NCI-H526 (cell line): Measurements from ENCODE around the gene CUL7.
"Not testable (repeated sequence)": the region's sequence is repeated elsewhere in the genome, so short reads cannot be mapped to it uniquely, and the experiment has no call there.

Experiments used
- DNase-seq, 2 experiments: peaks; one replicate each; lab custom pipeline; 2025; lab: John Stamatoyannopoulos, UW

The CUL7 gene

DNA sequence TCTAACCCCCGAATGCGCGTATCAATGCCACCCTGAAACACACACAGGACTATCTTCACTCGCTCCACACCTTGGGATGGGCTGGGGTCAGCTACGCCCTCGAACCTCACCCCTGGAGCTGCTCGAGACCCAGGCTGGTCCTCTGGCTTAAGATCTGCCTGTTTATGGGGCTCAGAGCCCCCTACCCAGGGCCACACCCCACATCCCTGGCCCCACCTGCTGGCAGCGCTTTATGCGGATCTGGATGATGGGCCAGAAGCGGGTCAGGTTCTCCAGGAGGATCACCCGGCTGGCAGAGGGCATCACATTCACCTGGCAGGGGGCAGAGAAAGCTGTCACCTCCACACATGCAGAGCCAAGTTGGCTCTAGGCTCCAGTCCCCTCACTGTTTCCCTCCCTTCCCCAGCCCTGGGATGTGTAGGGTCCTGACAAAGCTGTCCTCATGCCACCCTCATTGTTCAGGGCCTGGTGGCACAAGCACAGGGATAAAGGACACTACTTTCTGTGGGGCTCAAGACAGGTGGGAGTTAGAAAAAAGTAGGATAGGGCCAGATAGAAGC is 8.2 kb downstream of the CUL7 start:
- DNase-seq, result no peak

GRCh38 chr6:43043310-43043709 is 10.3 kb downstream of the CUL7 start:
- no peak for DNase-seq

GRCh38 chr6:43041475-43041874 is 12.2 kb downstream of the CUL7 start:
- not testable (repeated sequence) for DNase-seq

DNA sequence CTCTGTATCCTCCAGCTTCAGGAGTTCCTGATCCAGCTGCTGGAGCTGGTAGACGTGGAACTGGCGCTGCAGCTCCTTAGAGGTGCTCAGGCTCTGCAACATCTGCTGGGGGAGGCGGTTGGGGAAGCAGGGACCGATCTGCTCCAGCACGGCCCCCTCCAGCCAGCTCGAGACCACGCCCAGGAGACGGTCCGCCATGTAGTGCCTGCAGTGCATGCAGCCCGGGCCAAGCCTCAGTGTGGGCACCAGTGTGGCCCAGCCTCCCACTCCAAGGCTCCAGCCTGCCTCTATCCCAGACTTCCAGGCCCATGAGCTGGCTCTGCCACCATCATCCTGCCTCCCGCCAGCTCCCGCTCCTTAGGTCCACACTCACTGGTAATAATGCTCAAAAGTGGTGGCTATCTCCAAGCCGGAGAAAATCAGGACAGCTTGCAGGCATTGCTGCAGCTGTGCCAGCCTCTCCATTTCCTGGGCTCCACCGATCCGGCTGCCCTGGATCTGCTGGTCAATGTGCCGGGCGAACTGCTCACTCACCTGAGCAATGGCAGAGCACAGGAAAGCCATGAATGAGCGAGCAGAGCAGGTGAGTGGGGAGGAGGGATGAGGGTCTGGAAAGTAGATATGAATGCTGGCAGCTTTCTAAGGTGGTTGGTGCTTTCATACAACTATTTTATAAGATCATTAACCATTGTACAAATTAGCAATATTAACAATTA is 13.0 kb downstream of the CUL7 start:
- DNase-seq, result no peak

- DNase-seq, result no peak
Observed at GRCh38 chr6:43038727-43039126, 14.9 kb downstream of the CUL7 start.

GRCh38 chr6:43037706-43038105 is 15.9 kb downstream of the CUL7 start:
- DNase-seq, result no peak

- DNase-seq, result no peak
Observed at GRCh38 chr6:43037197-43037596, 16.5 kb downstream of the CUL7 start.

DNA sequence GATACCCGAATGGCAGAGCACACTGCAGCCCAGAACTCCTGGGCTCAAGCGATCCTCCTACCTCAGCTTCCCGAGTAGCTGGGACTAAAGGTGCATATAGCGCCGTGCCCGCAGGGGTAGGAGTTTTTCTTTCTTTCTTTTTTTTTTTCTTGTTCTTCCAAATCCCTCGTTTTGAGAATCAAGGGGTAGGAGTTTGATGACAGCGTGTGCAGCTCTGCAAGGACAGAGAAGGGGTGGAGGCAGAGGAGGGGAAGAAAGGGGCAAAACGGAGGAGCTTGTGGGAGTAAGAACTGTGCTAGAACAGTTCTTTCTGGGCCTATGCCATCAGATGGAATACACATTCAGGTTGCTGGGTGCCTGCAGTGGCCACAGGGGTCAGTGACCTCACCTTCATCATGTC is 16.9 kb downstream of the CUL7 start:
- no peak for DNase-seq

DNA sequence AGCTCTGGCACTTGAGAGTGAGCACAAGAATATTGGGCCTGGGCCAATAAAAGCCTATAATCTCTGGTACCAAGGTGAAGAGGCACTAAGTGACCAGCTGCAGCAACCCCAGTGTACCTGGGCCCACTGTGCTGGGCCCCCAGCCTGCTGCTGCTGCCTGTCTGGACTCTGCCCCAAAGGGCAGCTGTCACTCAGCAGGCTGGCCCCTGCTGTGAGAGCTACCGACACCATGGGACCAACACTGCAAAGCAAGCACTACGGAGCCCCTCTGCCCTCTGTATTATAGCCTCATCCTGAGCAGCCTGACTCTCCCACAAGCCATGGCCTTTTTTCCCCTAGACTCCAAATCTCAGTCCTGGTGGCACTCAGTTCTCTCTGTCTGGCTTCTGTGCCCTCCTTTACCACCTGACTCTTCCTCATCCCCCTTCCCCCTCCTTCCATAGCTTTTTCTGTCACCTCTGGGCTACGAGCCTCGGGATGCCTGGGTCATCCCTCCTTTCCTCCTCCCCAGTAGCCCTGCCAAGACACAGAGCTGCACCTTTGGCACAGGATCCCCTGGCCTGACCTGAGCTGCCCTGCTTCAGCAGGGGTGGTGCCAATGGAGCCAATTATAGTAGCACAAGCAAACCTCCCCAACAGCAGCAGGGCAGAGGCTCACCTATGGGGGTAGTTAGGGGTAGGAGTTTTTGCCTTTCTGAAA is 18.0 kb downstream of the CUL7 start:
- no peak for DNase-seq

DNA sequence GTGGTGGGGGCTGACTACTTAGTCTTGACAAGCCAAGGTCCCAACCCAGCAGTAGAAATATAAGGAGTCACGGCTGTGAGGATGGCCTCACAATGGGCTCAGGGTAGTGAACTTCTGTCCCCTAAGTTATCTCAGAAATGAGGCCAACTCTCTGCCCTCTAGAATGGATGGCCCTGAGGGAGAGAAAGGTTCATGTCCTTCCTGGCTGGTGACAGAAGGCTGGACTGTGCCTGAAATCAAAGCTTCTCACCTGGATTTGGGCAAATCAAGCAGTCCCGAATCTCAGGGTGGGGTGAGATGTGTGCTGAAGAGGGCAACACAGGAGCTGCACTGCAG is 19.5 kb downstream of the CUL7 start:
- DNase-seq, result no peak

DNA sequence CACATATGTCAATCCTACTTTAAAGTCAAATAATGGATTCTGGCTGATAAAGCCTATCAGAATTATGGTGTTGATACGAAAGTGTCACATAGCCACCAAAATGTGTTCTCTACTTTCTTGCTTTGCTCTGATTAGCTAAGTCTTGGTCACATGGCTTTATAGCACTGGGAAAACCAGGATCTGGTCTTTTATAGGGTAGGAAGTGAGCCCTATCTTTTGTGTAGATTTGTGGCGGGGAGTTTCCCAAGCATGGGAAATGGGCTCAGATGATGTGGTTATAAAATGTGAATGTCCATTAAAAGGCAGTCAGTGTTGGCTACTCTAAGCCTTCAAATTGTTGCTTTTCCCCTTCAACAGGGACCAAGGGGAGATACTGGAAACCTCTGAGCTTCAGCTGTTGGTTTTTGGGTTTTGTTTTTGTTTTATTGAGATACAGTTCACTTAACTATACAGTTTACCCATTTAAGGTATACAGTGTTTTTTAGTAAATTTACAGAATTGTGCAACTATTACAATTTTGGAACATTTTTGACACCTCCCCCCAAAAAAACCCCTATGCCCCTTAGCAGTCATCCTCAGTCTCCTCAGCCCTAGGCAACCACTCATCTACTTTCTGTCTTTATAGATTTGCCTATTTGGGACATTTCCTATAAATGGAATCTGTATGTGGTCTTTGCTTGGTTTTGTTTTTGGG is 20.0 kb downstream of the CUL7 start:
- DNase-seq, result no peak

- DNase-seq, result no peak
Observed at GRCh38 chr6:43032326-43032725, 21.3 kb downstream of the CUL7 start.

DNA sequence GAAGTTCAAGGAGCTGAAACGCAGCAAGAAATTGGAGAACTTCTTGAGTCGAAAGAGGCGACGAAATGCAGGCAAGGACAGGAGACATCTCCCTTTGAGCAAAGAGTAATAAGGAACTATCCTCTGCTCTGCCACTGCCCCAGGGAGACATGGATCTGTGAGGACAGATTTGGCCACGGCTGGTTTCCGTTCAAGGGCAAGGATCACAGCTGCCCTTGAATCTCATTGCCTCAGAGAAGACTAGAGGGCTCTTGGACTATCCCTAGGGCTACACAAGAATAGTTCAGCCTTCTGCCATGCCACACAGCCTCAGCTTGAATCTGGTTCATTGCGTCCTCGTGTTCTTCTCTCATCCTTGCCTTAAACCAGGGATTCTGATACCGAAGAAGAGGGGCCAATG is 24.5 kb downstream of the CUL7 start:
- no peak for DNase-seq

GRCh38 chr6:43026365-43026764 is 27.3 kb downstream of the CUL7 start:
- no peak for DNase-seq

DNA sequence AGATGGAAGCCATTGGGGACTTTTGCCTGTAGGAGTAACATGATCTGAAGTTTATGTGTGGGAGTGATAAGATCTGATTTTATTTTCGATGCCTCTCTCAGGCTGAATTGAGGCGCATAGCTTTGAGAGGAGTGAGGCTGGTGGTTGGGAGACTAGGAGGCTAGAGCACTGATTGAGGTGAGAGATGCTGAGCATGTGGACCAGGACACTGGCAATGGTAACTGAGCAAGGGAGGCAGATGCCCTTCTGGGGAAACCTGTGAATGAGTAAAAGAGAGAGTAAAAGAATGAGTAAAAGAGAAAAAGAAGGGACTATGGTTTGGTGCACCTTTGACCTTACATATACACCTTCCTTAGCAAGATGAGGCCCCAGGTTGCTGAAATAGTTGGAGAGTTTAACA is 29.2 kb downstream of the CUL7 start:
- DNase-seq, result no peak

GRCh38 chr6:43021270-43022047 is 32.2 kb downstream of the CUL7 start, which contains the start of gene RRP36:
TSS of gene RRP36 (plus strand) at chr6:43021623. CDS start at chr6:43021655, 32 bp downstream.
- peak in 1 of 2 experiments; percentile 80 for DNase-seq

GRCh38 chr6:43020847-43021246 is 32.8 kb downstream of the CUL7 start:
- no peak for DNase-seq

GRCh38 chr6:43020052-43020705 is 33.5 kb downstream of the CUL7 start:
- DNase-seq, result no peak

DNA sequence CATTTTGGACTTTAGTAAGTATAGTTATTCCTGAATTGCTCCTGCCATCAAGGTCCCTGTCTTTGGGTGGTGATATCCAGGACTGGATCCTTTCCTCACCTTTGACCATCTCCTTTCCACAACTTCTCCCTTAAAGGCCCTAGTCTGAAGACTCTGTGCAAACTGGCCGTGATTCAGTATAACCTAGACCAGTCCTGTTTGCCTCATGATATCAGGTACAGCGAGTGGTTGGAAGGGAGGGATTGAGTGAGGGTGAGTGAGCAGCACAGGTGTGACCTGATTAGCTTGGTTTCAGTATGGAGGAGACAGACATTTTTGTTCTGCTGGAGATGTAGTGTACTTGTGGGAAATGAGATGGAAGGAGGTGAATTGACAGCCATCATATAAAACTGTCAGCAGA is 34.5 kb downstream of the CUL7 start:
- DNase-seq, result no peak

DNA sequence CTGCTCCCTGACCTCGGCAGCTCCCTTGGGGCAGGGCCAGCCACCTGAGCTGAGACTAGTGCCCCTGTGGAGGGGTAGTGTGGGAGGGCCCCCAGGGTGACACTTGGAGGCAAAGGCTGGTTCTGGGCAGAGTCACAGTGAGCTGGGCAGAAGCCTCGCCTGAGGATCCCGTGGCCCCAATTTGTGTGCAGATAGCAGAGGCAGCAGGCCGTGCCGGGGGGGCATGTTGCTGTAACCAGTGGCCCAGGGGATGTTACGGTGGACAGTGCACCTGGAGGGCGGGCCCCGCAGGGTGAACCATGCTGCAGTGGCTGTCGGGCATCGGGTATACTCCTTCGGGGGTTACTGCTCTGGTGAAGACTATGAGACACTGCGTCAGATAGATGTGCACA is 36.7 kb downstream of the CUL7 start:
- DNase-seq, result no peak

DNA sequence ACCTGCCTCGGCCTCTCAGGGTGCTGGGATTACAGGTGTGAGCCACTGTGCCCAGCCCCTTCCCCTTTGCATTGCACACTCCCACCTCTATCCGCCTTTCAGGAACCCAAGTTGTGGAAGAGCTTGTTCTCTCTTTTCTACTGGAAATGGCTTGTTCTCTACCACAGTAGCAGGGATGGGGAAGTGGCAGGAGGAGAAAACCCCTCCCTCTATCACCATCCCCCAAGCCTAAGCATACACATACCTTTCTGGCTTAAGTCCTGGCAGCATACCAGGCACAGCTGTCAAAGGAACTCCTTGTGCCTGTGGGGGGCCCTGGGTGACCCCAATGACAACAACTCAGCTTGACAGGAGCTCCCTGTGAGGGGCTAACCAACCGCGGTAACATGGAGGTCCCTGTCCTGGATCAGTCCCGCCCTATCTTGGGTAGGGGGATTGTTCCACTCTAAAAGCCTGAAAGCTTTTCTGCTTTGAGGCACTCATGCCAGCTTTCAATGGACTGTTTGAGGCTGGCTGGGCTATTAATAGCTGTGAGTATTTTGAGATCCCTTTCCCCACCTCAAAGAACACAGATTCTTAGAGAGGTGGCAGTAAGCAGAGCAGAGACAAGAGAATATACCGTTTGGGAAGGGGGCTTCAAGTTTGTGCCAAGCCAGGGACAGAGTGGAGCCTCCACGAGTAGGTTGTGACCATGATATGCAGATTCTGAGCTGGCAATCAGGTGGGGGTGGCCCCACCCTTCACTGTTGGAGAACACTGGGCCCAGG is 37.3 kb downstream of the CUL7 start:
- DNase-seq, result no peak
